Measurements from ENCODE around the gene ATP9A.
"Not testable (repeated sequence)": the region's sequence is repeated elsewhere in the genome, so short reads cannot be mapped to it uniquely, and the experiment has no call there.

- not testable (repeated sequence) for TF ChIP-seq CTCF, EZH2, EZH2phosphoT487 (IDR thresholded peaks at IDR 0.05)
Observed at GRCh38 chr20:51656089-51656488, 112.1 kb downstream of the ATP9A start.

Measured in neural progenitor cell (in vitro differentiated cells).